IPS-NIHi7 (cell line): ENCODE measurements around the gene COPG2.
A peak's percentile ranks its signal among the peaks of the same experiment; 100 is the strongest.

Experiments
- DNase-seq: peaks from one replicate; pipeline ENCODE4 v3.0.0; 2012; ENCODE audit warnings: mixed read lengths; ENCODE audit errors: extremely low spot score

COPG2 gene

GRCh38 chr7:130493275-130493873, 175.2 kb downstream of the COPG2 start:
- no peak for DNase-seq

GRCh38 chr7:130492523-130493274, 175.8 kb downstream of the COPG2 start:
- no peak for DNase-seq

- no peak for DNase-seq
These were observed 176.6 kb downstream of the COPG2 start, which contains the start of gene MEST for GRCh38 chr7:130491841-130492522. MEST (plus strand) TSS chr7:130492085; CDS start chr7:130492314, 229 bp downstream.

GRCh38 chr7:130490888-130491804, 177.4 kb downstream of the COPG2 start:
- peak; percentile 50 for DNase-seq

DNA sequence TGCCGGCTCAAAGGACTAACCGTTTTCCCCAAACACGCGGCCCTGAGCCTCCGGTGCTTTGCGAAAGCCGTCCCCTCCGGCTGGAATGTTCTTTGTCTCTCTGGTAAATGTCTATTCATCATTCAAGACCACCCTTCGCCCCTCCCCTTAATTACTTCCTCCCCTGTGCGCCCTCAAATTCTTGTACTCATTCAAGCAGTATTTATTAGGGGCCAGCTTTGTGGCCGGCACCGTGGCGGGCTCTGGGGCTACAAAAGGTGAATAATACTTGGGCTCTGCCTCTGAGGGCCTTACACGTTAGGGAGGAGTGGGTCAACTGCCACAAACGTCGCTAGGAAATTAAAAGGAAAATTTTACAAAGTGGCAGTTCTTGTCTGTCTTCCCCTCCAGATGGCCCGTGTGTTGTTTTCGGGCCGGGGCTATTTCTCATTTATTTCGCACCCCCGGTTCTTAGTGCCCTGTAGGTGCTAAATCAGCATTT, 178.2 kb downstream of the COPG2 start:
- no peak for DNase-seq

DNA sequence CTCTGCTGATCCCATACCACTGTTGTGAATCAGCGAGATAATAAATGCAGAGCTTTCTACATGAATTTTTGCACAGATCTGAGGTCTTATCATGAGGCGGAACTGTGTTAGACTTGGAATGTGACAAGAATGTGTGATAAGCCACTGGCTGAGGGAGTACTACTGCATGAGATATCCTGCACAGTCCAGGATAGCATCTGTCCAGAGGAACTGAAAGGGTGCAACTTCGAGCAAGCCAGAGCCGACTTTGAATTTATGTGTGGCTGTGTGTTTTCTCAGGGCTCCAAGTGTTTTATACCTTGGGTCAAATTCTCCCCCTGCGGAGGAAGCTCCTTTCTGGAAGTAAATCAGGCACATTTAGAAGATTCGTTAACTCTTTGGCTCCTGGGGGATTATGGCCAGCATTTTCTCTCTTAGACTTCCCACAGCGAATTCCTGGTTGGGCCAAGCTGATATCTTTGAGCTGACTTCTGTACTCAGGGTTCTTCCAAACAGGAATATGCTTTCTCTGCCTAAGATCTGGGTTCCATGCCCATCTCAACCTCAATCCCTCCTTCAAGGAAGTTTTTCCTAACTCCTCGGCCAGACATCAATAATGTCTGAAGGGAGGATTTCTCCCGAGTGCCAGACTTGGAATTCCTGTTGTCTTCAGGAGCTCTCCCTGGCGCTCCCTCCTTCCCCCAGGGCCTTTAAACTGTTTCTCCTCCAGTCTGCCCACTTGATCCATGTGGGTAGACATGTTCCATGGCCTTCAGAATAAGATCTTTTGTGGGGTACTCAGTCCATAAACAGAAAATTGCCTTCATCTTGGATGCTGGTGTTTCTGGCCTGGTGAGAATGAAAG, 179.2 kb downstream of the COPG2 start:
- DNase-seq = no peak

- no peak for DNase-seq
These were observed 180.0 kb downstream of the COPG2 start for GRCh38 chr7:130488392-130489139.

DNA sequence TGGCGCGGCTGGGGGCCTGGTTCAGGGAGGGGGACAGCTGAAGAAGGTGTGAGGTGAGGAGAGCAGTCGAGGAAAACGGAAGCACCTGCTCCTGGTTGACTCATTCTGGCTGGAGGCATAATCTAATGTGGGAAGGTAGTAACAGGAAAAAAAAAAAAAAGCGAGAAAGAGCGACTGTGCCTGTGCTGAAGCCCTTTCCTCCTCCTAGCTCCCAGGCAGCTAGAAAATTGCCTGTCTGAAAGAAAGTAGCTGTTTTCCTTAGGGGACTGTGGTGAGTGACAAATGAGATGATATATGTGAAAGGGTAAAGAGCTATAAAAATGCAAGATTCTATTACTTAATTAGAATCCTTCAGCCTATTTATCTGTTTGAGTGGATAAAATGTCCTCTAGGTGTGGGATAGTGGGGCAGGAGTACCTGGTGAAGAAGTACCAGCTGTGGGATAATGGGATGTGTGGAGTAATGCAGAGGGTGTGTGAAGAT, 181.6 kb downstream of the COPG2 start:
- DNase-seq = peak; percentile 22

GRCh38 chr7:130486114-130486953, 182.2 kb downstream of the COPG2 start:
- peak; percentile 98 for DNase-seq

DNA sequence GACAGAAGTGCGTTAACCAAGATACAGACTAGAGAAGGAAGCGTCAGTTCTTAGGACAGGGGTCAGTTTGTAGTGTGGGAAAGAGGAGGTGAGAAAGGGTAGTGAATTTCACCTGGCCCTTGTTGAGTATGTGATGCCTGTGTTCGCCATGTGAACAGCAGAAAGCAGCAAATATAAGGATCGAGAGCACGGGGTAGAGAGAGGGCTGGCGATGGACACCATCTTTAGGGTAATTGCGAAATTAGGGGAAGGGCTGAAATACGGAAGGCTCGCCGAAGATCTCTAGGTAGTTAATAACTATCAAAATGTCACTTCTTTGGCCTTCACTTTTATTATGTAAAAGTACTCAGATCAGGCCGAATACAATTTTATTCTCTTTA, 182.8 kb downstream of the COPG2 start:
- no peak for DNase-seq

GRCh38 chr7:130483031-130483430, 185.5 kb downstream of the COPG2 start:
- DNase-seq = no peak

DNA sequence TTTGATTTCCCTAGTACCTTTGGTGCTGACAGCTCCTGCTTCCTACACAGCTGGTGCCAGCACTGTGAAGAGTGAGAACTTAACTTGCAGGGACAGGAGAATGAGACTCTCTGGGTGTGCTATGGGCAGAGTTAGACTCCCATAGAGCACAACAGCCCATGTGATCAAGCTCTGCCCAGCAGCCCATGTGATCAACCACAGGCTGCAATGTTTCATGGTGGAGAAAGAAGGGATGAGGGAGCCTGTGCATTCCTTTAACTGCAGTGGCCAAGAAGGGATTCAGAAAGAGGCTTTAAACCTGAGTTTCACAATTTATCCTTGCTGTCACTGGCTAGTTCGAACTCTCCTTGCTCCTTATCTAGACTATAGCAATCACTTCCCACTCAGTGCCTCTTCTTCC, 186.7 kb downstream of the COPG2 start:
- no peak for DNase-seq

DNA sequence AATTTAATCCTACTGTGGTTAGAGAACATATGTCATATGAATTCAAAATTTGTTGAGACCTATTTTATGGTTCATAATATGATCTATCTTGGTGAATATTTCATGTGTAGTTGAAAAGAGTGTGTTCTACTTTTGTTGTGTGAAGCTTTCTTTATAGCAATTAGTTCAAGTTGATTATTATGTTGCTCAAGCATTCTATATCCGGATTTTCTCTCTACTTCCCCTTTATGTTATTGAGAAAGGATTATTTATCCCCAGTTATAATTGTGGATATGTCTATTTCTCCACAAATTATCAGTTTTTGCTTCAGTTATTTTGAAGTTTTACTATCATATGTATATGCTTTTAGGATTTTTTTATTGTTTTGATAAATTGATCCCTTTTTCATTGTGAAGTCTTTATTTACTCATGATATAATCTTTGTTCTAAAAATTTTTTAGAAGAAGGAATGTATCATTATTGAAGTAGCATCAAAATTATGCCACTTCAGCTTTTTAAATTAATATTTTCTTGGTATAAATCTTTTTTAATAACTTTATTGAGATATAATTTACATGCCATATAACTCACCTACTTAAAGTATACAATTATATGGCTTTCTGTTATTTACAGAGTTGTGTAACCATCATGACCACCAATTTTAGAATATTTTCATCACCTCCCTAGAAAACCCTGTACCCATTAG, 188.7 kb downstream of the COPG2 start:
- DNase-seq = no peak

GRCh38 chr7:130478991-130479390, 189.6 kb downstream of the COPG2 start:
- DNase-seq = no peak

DNA sequence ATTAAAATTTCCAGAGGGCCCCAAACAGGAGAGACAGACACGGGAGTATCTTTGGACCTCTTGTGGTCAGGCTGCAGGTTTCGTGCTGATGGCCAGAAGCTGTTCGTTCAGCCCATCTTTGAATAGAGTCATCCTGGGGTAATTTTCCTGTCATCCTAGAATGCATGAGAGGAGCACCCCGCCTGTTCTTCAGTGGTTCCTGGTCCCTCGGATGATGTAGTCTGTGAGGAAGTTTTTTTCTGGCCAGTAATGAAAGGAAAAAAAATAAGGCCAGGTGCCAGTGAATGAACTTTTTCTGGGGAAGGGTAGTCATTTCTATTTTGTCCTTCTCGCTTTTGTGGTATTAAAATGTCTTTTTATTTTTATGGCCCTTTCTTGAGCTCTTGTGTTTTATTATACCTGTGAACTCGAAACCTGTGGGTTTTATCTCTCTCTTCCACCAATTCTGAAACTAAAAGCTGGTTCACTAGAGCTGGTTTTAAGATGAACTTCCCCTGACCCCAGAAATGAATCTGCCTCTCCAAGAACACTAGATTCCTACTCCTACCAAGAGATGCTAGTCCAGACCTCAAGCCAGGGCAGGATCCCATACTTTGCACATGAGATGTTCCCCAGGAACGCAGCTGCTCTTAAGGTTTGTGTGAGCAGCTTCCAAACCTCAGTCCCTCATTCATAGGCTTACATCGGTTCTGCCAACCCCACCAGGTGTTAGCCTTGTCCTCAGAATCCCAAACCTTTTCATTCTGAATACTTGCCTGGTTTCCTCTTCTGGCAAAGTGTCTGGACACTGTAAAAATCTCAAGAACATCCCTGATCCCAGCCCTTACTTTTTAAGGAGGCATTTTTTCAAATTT, 192.0 kb downstream of the COPG2 start:
- DNase-seq = no peak

GRCh38 chr7:130475776-130476175, 192.8 kb downstream of the COPG2 start:
- DNase-seq = no peak

DNA sequence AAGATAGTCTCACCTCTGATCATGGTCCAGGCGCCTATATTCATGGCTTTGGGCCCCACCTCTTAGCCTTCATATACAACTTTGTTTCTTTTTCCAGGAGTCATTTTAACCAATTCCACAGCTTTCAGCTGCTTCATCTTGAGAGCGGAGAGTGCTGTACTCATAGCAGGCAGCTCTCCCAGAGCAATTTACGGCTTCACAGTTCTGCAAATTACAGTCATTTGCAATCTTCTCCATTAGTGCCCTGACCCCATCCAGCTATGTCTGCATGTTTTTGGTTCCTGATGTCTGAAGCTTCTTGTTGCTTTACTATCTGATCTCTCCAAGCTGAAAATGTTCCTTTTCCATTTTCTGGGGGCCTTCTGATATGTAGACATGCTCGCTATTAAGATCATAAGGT, 194.7 kb downstream of the COPG2 start:
- no peak for DNase-seq
